PC-3 (cell line): Measurements from ENCODE around the gene SP140. TPM values are rescaled to one million over a fixed set of nuclear protein-coding genes. Genes with fewer than 3 reads are reported as not detected.

Experiments
- ATAC-seq: fragments of 200-7000 bp; cut with Tn5 transposase; 2 replicates; pipeline ENCODE4 v1.9.1; 2020; ENCODE audit warnings: mild to moderate bottlenecking, moderate library complexity
- BruUV-seq: library from RNA; stranded (reverse); fragments of 400-500 nt; replicated peaks from 2 replicates; lab custom pipeline; 2021; lab: Mats Ljungman, UMichigan
- CTCF ChIA-PET: fragments of 300-600 bp; sonication (Branson Sonifier 250); formaldehyde crosslinking; loops from one replicate; lab custom pipeline; 2022; ENCODE audit warnings: antibody characterized with exemption; lab: Charles Lee
- POLR2A ChIA-PET: fragments of 300-600 bp; sonication (Branson Sonifier 250); formaldehyde crosslinking; loops from one replicate; lab custom pipeline; 2022; ENCODE audit warnings: antibody characterized with exemption; ENCODE audit not compliant: unreplicated experiment; lab: Charles Lee
- DNase-seq: peaks from one replicate; pipeline ENCODE4 v3.0.0-alpha.2; 2015
- H2AFZ ChIP-seq: fragments of 300-600 bp; sonication (generic); 2 replicates; pipeline ENCODE4 v1.6.0; 2016; ENCODE audit warnings: antibody characterized with exemption, low read length
- H3F3A ChIP-seq: fragments of 300-600 bp; sonication (generic); one replicate; pipeline ENCODE4 v1.6.0; 2017; ENCODE audit warnings: antibody characterized with exemption, low read length, control low read depth, mild to moderate bottlenecking; ENCODE audit not compliant: unreplicated experiment
- H3K27ac ChIP-seq: fragments of 300-600 bp; sonication (generic); 2 replicates; pipeline ENCODE4 v1.5.1; 2016; ENCODE audit warnings: mild to moderate bottlenecking, low read length
- H3K27me3 ChIP-seq: fragments of 300-600 bp; sonication (generic); 2 replicates; pipeline ENCODE4 v1.6.1; 2016; ENCODE audit warnings: low read length, mixed read lengths
- H3K36me3 ChIP-seq: fragments of 300-600 bp; sonication (generic); 2 replicates; pipeline ENCODE4 v1.6.1; 2016; ENCODE audit warnings: low read depth, mixed run types, low read length, mixed read lengths
- H3K4me1 ChIP-seq: fragments of 300-600 bp; sonication (generic); 2 replicates; pipeline ENCODE4 v1.5.1; 2016; ENCODE audit warnings: low read length; ENCODE audit not compliant: insufficient read depth
- H3K4me2 ChIP-seq: fragments of 300-600 bp; sonication (generic); 2 replicates; pipeline ENCODE4 v1.6.0; 2016; ENCODE audit warnings: low read length
- H3K4me3 ChIP-seq: fragments of 300-600 bp; sonication (generic); 2 replicates; pipeline ENCODE4 v1.5.1; 2016; ENCODE audit warnings: mild to moderate bottlenecking, low read length, mixed read lengths
- H3K79me2 ChIP-seq: fragments of 300-600 bp; sonication (generic); 2 replicates; pipeline ENCODE4 v1.6.1; 2017; ENCODE audit warnings: low read length, mixed read lengths
- H3K9ac ChIP-seq: fragments of 300-600 bp; sonication (generic); 2 replicates; pipeline ENCODE4 v1.6.0; 2016; ENCODE audit warnings: mild to moderate bottlenecking, low read length
- H3K9me2 ChIP-seq: fragments of 300-600 bp; sonication (generic); replicated peaks from 2 replicates; pipeline ENCODE4 v1.6.1; 2016; ENCODE audit warnings: mixed run types, low read length, mixed read lengths
- H3K9me3 ChIP-seq: fragments of 300-600 bp; sonication (generic); 2 replicates; pipeline ENCODE4 v1.6.1; 2016; ENCODE audit warnings: low read length, mixed read lengths
- H4K20me1 ChIP-seq: fragments of 300-600 bp; sonication (generic); 2 replicates; pipeline ENCODE4 v1.6.1; 2016; ENCODE audit warnings: low read length, mixed read lengths
- EZH2 ChIP-seq: fragments of 300-600 bp; sonication (generic); IDR thresholded peaks from one replicate; pipeline ENCODE4 v1.6.1; 2017; ENCODE audit warnings: antibody characterized with exemption, mild to moderate bottlenecking, low read length; ENCODE audit not compliant: unreplicated experiment
- EZH2phosphoT487 ChIP-seq: fragments of 300-600 bp; sonication (generic); IDR thresholded peaks from 2 replicates; pipeline ENCODE4 v1.6.1; 2018; ENCODE audit warnings: mild to moderate bottlenecking, antibody characterized with exemption, low read length, borderline replicate concordance
- intact Hi-C: fragments of 100-400 bp; cut with micrococcal nuclease; formaldehyde crosslinking; loops from 2 replicates; pipeline ENCODE4 v1.9.0; 2023
- total RNA-seq: library from RNA; depleted of rRNA; stranded (reverse); fragments of >200 nt; gene quantifications from 2 replicates; pipeline ENCODE4 v1.2.3, GENCODE V29; 2014
- TF ChIP-seq, protein P1 (sequence below): fragments of 300-600 bp; sonication (generic); conservative IDR thresholded peaks from 2 replicates; pipeline ENCODE4 v1.5.1; 2017; ENCODE audit warnings: antibody characterized with exemption, low read depth, mild to moderate bottlenecking, low read length

The SP140 gene
- total RNA-seq, 1 experiment from 2014 or later = not detected

DNA sequence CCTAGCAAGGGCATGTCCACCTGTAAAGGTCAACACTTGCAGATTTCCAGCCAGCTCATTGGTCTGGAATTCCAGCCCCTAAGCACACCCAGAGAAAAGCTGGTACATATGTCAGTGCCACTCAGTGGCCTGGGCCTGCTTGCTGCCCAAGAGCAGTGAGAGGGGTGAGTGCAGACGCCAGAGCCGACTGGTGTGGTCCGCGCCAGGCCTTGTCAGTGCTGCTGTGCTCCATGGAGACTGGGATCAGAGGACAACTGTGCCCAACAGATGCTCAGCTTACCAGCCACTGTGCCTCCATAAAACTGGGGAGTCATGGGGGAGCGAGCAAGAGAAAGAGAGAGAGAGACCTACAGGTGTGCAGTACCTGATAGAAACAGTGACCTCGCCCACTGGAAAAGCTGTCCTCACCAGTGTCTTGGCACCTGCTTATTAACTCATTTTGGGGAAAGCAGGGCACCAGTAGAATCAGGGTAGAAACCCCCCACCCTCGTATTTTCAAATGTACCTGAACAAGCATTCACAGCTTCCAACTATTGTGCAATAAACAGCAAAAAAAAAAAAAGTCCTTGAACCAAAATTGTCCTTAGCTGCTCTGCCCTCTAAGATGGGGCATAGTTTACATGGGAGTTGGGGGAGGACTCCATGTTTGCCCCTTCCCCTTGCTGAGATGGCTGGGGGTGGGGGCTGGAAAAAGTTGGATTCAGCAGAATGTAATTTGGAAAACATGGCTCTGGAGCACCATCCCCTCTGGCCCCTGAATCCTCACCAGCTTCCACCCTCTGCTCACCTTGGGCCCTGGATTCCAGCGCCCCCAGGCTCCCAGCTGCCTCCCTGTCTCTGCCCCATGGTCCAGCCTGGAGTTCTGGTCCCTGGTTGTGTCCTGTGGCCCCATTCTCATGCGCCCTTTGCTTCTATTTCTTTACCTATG is 100.0 kb downstream of the SP140 start:
- ChIA-PET CTCF (no interaction called here), POLR2A (no interaction called here)
- Histone ChIP-seq H2AFZ (no peak overlapping the region), H3K4me1 (peaks cover 14% of the 10 kb centered on the region; the same call in 1 of the 2 replicates), H3K9me3 (no peaks in the 10 kb centered on the region), H3F3A (no peaks in the 10 kb centered on the region), H4K20me1 (no peaks in the 10 kb centered on the region), H3K27ac (no peak overlapping the region), H3K4me3 (no peak overlapping the region), H3K4me2 (no peak overlapping the region), H3K27me3 (no peaks in the 10 kb centered on the region), H3K9me2 (no peaks in the 10 kb centered on the region), H3K9ac (no peak overlapping the region), H3K79me2 (peaks cover 11% of the 10 kb centered on the region; the same call in 1 of the 2 replicates), H3K36me3 (no peaks in the 10 kb centered on the region)
- no peak for DNase-seq
- intact Hi-C loops = no loop called here
- no TSS peak for BruUV-seq
- no peak for ATAC-seq
- no peak for TF ChIP-seq EZH2
- no peak for TF ChIP-seq EZH2phosphoT487

GRCh38 chr2:230326453-230327417 is 101.2 kb downstream of the SP140 start, which contains the start of gene SP140L:
TSS of gene SP140L (plus strand) at chr2:230327193. CDS start at chr2:230327270, 77 bp downstream.
- Histone ChIP-seq H3K9me2 (no peaks in the 10 kb centered on the region), H3K9me3 (no peaks in the 10 kb centered on the region), H3K4me2 (peak within 1 kb of the TSS; percentile 79), H4K20me1 (no peaks in the 10 kb centered on the region), H3K27ac (peak within 1 kb of the TSS; percentile 36), H3K79me2 (peaks cover 11% of the 10 kb centered on the region; the same call in 1 of the 2 replicates), H3K36me3 (no peaks in the 10 kb centered on the region), H3K4me1 (peaks cover 14% of the 10 kb centered on the region; the same call in 1 of the 2 replicates), H3K4me3 (peak within 1 kb of the TSS; percentile 57), H3K9ac (peak within 1 kb of the TSS; percentile 51), H2AFZ (peak within 1 kb of the TSS; percentile 88), H3K27me3 (no peaks in the 10 kb centered on the region), H3F3A (no peaks in the 10 kb centered on the region)
- ATAC-seq = peak; percentile 96
- TF ChIP-seq EZH2 (no peak), EZH2phosphoT487 (no peak)
- TF ChIP-seq, protein P1, sequence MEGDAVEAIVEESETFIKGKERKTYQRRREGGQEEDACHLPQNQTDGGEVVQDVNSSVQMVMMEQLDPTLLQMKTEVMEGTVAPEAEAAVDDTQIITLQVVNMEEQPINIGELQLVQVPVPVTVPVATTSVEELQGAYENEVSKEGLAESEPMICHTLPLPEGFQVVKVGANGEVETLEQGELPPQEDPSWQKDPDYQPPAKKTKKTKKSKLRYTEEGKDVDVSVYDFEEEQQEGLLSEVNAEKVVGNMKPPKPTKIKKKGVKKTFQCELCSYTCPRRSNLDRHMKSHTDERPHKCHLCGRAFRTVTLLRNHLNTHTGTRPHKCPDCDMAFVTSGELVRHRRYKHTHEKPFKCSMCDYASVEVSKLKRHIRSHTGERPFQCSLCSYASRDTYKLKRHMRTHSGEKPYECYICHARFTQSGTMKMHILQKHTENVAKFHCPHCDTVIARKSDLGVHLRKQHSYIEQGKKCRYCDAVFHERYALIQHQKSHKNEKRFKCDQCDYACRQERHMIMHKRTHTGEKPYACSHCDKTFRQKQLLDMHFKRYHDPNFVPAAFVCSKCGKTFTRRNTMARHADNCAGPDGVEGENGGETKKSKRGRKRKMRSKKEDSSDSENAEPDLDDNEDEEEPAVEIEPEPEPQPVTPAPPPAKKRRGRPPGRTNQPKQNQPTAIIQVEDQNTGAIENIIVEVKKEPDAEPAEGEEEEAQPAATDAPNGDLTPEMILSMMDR = no peak
- ChIA-PET POLR2A (no interaction called here), CTCF (no interaction called here)
- DNase-seq = peak; percentile 53
- BruUV-seq = TSS peak; percentile 68
- intact Hi-C loops = no loop called here
